ENCODE measurements around the gene NRAP.

NRAP gene, protein sequence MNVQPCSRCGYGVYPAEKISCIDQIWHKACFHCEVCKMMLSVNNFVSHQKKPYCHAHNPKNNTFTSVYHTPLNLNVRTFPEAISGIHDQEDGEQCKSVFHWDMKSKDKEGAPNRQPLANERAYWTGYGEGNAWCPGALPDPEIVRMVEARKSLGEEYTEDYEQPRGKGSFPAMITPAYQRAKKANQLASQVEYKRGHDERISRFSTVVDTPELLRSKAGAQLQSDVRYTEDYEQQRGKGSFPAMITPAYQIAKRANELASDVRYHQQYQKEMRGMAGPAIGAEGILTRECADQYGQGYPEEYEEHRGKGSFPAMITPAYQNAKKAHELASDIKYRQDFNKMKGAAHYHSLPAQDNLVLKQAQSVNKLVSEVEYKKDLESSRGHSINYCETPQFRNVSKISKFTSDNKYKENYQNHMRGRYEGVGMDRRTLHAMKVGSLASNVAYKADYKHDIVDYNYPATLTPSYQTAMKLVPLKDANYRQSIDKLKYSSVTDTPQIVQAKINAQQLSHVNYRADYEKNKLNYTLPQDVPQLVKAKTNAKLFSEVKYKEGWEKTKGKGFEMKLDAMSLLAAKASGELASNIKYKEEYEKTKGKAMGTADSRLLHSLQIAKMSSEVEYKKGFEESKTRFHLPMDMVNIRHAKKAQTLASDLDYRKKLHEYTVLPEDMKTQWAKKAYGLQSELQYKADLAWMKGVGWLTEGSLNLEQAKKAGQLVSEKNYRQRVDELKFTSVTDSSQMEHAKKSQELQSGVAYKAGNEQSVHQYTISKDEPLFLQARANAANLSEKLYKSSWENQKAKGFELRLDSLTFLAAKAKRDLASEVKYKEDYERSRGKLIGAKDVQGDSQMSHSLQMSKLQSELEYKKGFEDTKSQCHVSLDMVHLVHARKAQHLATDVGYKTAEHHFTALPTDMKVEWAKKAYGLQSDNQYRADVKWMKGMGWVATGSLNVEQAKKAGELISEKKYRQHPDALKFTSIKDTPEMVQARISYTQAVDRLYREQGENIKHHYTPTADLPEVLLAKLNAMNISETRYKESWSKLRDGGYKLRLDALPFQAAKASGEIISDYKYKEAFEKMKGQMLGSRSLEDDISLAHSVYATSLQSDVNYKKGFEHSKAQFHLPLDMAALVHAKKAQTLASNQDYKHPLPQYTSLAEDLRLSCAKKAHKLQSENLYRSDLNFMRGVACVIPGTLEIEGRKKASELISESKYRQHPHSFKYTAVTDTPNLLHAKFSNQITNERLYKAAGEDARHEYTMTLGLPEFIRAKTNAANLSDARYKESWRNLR (N-terminal part only)

DNA sequence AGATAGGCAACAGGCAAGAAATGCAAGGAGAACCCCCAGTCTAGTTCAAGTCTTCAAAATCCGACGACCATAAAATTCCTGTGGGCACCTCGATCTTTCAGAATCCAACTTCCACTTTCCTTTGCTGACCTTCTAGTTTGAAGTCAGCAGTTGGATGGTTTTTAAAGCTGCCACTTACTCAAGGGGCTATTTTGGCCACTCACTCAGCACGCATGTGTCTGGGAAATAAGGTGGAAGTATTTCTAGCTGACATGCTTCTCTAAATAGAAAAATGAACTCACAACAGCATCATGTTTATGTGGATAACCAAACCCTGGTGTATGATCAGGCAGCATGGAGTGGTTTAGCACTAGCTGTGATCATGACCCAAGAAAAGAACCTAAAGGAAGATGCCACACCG is at the start of gene NRAP:
NRAP (minus strand) TSS at position 134 of the 400 bp plus-strand sequence. CDS start 159 bp downstream, outside the sequence.
- no peak for DNase-seq

DNA sequence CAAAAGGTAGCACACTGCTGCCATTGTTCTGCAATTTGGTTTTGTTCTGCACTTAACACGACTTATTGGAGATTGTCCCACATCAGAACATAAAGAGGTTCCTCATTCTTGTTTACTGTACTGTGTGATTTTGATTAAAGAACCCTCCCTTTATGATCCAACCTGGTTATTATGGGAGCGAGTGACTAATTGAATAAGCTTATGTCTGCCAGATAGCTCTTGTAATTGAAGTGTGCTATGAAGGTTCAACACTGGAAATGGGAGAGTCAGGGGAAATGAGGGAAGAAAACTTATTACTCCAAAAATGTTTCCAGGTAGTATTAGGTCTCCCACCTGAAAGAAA is 49.8 kb upstream of the NRAP start:
- no peak for DNase-seq

DNA sequence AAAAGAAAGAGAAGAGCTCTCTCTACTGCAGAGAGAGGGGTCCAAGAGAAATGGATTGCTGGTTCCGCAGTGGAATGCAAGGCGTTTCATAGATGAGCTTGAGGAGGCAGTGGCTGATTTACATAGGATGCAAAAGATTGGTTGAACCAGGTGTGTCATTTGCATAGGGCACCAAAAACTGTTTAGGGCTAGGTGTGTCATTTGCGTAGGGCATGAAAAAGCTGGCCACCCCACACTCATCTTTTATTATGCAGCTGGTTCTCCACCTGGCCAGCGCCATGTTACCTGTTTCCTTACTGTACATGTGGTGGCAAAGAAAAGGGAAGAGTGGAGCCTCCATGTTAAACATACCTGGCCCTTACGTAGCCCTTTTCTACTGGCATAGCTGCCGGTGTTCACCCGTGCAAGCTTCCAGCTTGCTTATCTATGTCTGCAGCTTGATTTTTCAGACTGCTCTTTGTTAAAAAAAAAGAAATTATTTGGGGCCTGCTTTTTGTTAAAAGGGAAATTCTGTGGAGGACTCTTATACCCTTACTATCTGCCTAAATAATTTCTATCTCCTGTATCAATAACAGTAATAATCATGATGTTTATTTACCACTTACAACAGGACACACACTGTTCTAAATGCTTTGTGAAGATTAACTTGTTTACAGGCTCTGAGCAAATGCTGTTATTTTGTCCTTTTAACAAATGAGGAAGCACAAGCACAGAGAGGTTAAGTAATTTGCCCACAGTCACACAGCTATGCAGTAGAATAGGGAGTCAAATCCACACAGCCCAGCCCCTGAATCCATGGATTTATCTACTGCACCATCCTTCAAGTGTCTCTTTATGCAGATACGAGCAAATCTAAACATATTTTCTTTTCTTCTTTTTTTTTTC is 49.2 kb upstream of the NRAP start:
- DNase-seq = no peak

- DNase-seq = no peak
Observed at GRCh38 chr10:113712024-113712423, 48.2 kb upstream of the NRAP start.

DNA sequence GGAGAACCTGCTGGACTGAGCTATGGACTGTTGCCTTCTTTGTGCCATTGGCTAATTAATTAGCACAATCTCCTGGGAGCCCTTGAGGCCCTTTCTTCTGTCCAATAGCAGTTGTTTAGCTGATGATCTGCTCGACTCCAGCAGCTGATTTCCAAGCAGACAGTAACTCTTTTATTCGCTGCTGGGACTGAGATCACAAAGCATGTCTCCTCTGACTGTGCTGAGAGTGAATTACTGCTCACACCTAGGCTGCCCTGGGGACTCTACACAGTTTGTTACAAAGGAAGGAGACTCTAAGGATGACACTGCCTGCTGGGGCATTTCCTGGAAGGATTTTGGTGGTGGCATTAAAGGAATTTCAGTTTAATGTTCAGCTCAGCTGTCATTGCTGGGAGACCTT is 47.3 kb upstream of the NRAP start:
- DNase-seq = no peak

DNA sequence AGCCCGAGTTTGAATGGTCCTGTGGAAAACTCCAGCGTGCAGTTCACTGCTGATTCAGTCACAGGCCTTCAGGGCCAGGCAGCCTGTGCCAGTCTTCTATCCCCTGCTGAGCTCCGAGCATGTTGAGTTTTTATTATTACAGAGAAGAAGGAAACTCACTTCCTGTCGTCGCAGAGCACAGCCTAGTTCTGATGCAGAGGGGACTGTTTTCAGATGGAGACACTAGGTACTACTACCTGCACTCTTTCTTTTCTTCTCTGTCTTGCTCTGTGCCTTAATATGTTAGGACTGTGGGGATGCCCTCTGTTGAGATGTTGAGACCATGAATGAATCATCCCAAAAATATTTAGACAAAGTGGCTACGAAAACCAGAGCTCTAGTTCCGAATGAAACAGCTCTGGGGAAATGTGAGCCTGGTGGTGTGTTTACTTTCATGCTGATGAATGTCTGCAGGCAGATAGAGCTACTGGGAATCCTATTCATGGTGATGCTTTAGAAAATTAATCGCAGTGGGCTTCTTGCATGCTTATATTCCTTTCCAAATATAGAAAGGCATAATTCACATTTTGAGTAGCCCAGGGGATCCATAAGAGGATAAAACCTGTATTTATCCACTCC is 45.5 kb upstream of the NRAP start:
- no peak for DNase-seq

GRCh38 chr10:113708640-113709039 is 44.8 kb upstream of the NRAP start:
- no peak for DNase-seq

DNA sequence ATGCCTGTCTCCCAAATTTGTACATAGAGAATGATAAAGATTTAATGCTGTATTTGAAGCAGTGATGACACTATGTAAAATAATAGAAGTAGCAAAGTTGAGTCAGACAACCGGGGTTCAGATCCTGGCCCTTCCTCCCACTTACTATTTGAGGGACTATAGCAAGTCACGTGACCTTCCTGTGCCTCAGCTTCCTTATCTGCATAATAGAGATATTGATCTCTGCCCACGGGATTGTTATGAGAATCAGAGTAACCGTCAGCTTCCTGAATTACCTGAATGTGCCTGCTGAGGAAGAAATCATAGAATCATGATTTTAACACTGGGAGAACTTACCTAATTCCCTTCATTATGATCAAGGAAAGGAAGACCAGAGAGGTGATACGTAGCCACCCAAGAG is 42.8 kb upstream of the NRAP start:
- DNase-seq = no peak

DNA sequence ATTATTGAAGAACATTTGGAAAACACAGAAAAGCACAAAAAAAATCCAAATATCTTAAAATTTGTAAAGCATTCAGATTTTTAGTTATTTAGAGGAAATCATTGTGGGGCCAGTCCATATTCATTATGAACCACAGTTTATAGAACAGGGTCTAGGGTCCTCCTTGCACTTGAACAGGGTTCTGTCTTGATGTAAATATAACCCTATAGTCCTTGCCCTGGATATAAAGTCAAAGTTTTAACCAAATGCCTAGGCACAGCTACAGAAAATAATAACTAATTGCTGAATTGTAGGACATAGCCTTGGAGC is 41.5 kb upstream of the NRAP start:
- DNase-seq = no peak

- DNase-seq = no peak
Observed at GRCh38 chr10:113704637-113705343, 40.9 kb upstream of the NRAP start.

GRCh38 chr10:113697595-113697994 is 33.8 kb upstream of the NRAP start:
- DNase-seq = no peak

- DNase-seq = no peak
Observed at GRCh38 chr10:113695691-113696090, 31.9 kb upstream of the NRAP start.

- no peak for DNase-seq
Observed at GRCh38 chr10:113693348-113693747, 29.5 kb upstream of the NRAP start.

- no peak for DNase-seq
Observed at GRCh38 chr10:113692271-113692670, 28.4 kb upstream of the NRAP start.

GRCh38 chr10:113691381-113691780 is 27.5 kb upstream of the NRAP start:
- no peak for DNase-seq

GRCh38 chr10:113690749-113691148 is 26.9 kb upstream of the NRAP start:
- DNase-seq = no peak

- DNase-seq = no peak
Observed at GRCh38 chr10:113689574-113689973, 25.7 kb upstream of the NRAP start.

DNA sequence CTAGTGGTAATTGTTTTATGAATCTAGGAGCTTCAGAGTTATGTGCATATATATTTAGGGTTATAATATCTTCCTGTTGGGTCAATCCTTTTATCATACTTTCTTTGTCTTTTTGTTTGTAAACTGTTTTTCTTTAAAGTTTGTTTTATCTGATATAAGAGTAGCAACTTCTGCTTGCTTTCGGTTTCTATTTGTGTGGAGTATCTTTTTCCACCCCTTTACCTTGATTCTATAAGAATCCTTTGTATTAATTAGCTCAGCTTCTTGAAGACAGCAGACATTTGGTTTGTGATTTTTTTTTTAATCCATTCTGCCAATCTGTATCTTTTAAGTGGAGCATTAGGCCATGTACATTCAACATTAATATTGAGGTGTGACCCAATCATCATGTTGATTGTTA is 25.2 kb upstream of the NRAP start:
- no peak for DNase-seq

- no peak for DNase-seq
Observed at GRCh38 chr10:113687037-113687436, 23.2 kb upstream of the NRAP start.

GRCh38 chr10:113686028-113686427 is 22.2 kb upstream of the NRAP start:
- DNase-seq = no peak

- no peak for DNase-seq
Observed at GRCh38 chr10:113683300-113683699, 19.5 kb upstream of the NRAP start.

Measured in activated effector memory CD4-positive, alpha-beta T cell treated with anti-CD3 and anti-CD28 coated beads, Interleukin-2, amount 50 U/mL, for 16 hours (primary cell).